Stimulated activated naive B cell treated with anti-CD40 and anti-IgM and Interleukin-4, amounts not matched to agents 10 μg/mL and 1 μg/mL and 100 μg/mL, for 72 hours (primary cell): ENCODE measurements around the gene ARPC5L.

Experiments
- ATAC-seq, 2 donors: fragments of 150-1000 bp; cut with Tn5 transposase; replicated peaks; 2 replicates each; pipeline ENCODE4 v1.10.0; 2021; ENCODE audit warnings: moderate library complexity in 1 of 2
- DNase-seq: peaks from one replicate; pipeline ENCODE4 v3.0.0; 2021
- H3K27ac Mint-ChIP-seq: one replicate; pipeline ENCODE4 v1.8.0; 2022; ENCODE audit warnings: mild to moderate bottlenecking, mixed read lengths
- H3K27me3 Mint-ChIP-seq, 2 donors: one replicate each; pipeline ENCODE4 v1.8.0; 2022; ENCODE audit warnings: mixed read lengths in 2 of 2
- H3K36me3 Mint-ChIP-seq, 2 donors: one replicate each; pipeline ENCODE4 v1.8.0; 2022; ENCODE audit warnings: mixed read lengths in 2 of 2, mild to moderate bottlenecking in 1 of 2
- H3K4me1 Mint-ChIP-seq, 2 donors: one replicate each; pipeline ENCODE4 v1.8.0; 2022; ENCODE audit warnings: mixed read lengths in 2 of 2, mild to moderate bottlenecking in 1 of 2
- H3K4me3 Mint-ChIP-seq, 2 donors: one replicate each; pipeline ENCODE4 v1.8.0; 2022; ENCODE audit warnings: mild to moderate bottlenecking in 2 of 2, mixed read lengths in 2 of 2, moderate library complexity in 1 of 2
- H3K9me3 Mint-ChIP-seq, 2 donors: one replicate each; pipeline ENCODE4 v1.8.0; 2022; ENCODE audit warnings: mixed read lengths in 2 of 2, mild to moderate bottlenecking in 1 of 2

The ARPC5L gene

GRCh38 chr9:124852829-124853531, 8.9 kb upstream of the ARPC5L start, which contains the start of gene WDR38:
Gene WDR38, plus strand, starts transcription at chr9:124853460. Its CDS starts 72 bp downstream, at chr9:124853532.
- H3K27me3 Mint-ChIP-seq: peaks cover 0 to 11% of the 10 kb centered on the region in 2 donors
- no peaks in the 10 kb centered on the region for H3K9me3 Mint-ChIP-seq
- H3K27ac Mint-ChIP-seq: peak within 1 kb of the TSS; percentile 62
- ATAC-seq (peak; percentile 87 to 91), DNase-seq (peak; percentile 78)
- H3K36me3 Mint-ChIP-seq: peaks cover 11% of the 10 kb centered on the region in 2 donors
- H3K4me1 Mint-ChIP-seq: peaks cover 13 to 31% of the 10 kb centered on the region in 2 donors
- peak within 1 kb of the TSS; percentile 69 to 85 for H3K4me3 Mint-ChIP-seq

GRCh38 chr9:124853605-124854143, 8.3 kb upstream of the ARPC5L start:
- ATAC-seq: no peak
- Mint-ChIP-seq H3K27ac (no peak overlapping the region), H3K36me3 (peaks cover 11 to 18% of the 10 kb centered on the region in 2 donors), H3K9me3 (no peaks in the 10 kb centered on the region), H3K4me3 (peak overlapping the region; percentile 69 to 85), H3K4me1 (peaks cover 18 to 38% of the 10 kb centered on the region in 2 donors), H3K27me3 (peaks cover 0 to 11% of the 10 kb centered on the region in 2 donors)
- DNase-seq: no peak

- Mint-ChIP-seq H3K27me3 (peaks cover 0 to 11% of the 10 kb centered on the region in 2 donors), H3K36me3 (peaks cover 11 to 21% of the 10 kb centered on the region in 2 donors), H3K27ac (no peak overlapping the region), H3K4me1 (peaks cover 19 to 43% of the 10 kb centered on the region in 2 donors), H3K9me3 (no peaks in the 10 kb centered on the region), H3K4me3 (no peak overlapping the region)
- ATAC-seq: no peak
- no peak for DNase-seq
Measured at GRCh38 chr9:124854161-124854560, 7.8 kb upstream of the ARPC5L start.

- Mint-ChIP-seq H3K27ac (peak overlapping the region; percentile 72), H3K4me3 (no peak overlapping the region), H3K27me3 (peaks cover 0 to 11% of the 10 kb centered on the region in 2 donors), H3K36me3 (peaks cover 17 to 28% of the 10 kb centered on the region in 2 donors), H3K4me1 (peaks cover 25 to 50% of the 10 kb centered on the region in 2 donors), H3K9me3 (no peaks in the 10 kb centered on the region)
- ATAC-seq (no peak), DNase-seq (no peak)
Measured at GRCh38 chr9:124854822-124855221, 7.1 kb upstream of the ARPC5L start.

- Mint-ChIP-seq H3K9me3 (no peaks in the 10 kb centered on the region), H3K27ac (peak overlapping the region; percentile 72), H3K4me1 (peaks cover 32 to 57% of the 10 kb centered on the region in 2 donors), H3K36me3 (peaks cover 24 to 35% of the 10 kb centered on the region in 2 donors), H3K27me3 (peaks cover 0 to 11% of the 10 kb centered on the region in 2 donors), H3K4me3 (no peak overlapping the region)
- ATAC-seq (no peak), DNase-seq (no peak)
Measured at GRCh38 chr9:124855566-124855943, 6.4 kb upstream of the ARPC5L start.

GRCh38 chr9:124855944-124856765, 5.8 kb upstream of the ARPC5L start:
- Mint-ChIP-seq H3K27ac (peak overlapping the region; percentile 20), H3K4me3 (no peak overlapping the region), H3K27me3 (peaks cover 0 to 5% of the 10 kb centered on the region in 2 donors), H3K36me3 (peaks cover 30 to 41% of the 10 kb centered on the region in 2 donors), H3K4me1 (peaks cover 32 to 63% of the 10 kb centered on the region in 2 donors), H3K9me3 (no peaks in the 10 kb centered on the region)
- ATAC-seq (peak in 1 of 2 donors; percentile 12), DNase-seq (no peak)

- no peaks in the 10 kb centered on the region for H3K27me3 Mint-ChIP-seq
- DNase-seq (no peak), ATAC-seq (no peak)
- peaks cover 36 to 47% of the 10 kb centered on the region in 2 donors for H3K36me3 Mint-ChIP-seq
- peaks cover 33 to 71% of the 10 kb centered on the region in 2 donors for H3K4me1 Mint-ChIP-seq
- H3K27ac Mint-ChIP-seq: peak overlapping the region; percentile 61
- no peaks in the 10 kb centered on the region for H3K9me3 Mint-ChIP-seq
- peak overlapping the region; percentile 9 to 37 for H3K4me3 Mint-ChIP-seq
Measured at GRCh38 chr9:124857533-124858162, 4.3 kb upstream of the ARPC5L start.

GRCh38 chr9:124858330-124859046, 3.4 kb upstream of the ARPC5L start:
- peak overlapping the region in 1 of 2 donors; percentile 41 for H3K4me3 Mint-ChIP-seq
- H3K27ac Mint-ChIP-seq: peak overlapping the region; percentile 59
- DNase-seq (no peak), ATAC-seq (no peak)
- peaks cover 36 to 47% of the 10 kb centered on the region in 2 donors for H3K36me3 Mint-ChIP-seq
- H3K4me1 Mint-ChIP-seq: peaks cover 34 to 70% of the 10 kb centered on the region in 2 donors
- H3K27me3 Mint-ChIP-seq: no peaks in the 10 kb centered on the region
- no peaks in the 10 kb centered on the region for H3K9me3 Mint-ChIP-seq

GRCh38 chr9:124859803-124860581, 1.9 kb upstream of the ARPC5L start:
- peak overlapping the region; percentile 86 to 91 for H3K4me3 Mint-ChIP-seq
- no peak for ATAC-seq
- peaks cover 36 to 47% of the 10 kb centered on the region in 2 donors for H3K36me3 Mint-ChIP-seq
- peaks cover 38 to 75% of the 10 kb centered on the region in 2 donors for H3K4me1 Mint-ChIP-seq
- H3K27ac Mint-ChIP-seq: peak overlapping the region; percentile 93
- no peaks in the 10 kb centered on the region for H3K9me3 Mint-ChIP-seq
- H3K27me3 Mint-ChIP-seq: no peaks in the 10 kb centered on the region
- DNase-seq: no peak

- no peaks in the 10 kb centered on the region for H3K27me3 Mint-ChIP-seq
- H3K4me1 Mint-ChIP-seq: peaks cover 38 to 70% of the 10 kb centered on the region in 2 donors
- H3K27ac Mint-ChIP-seq: peak overlapping the region; percentile 93
- ATAC-seq (no peak), DNase-seq (no peak)
- H3K36me3 Mint-ChIP-seq: peaks cover 36 to 47% of the 10 kb centered on the region in 2 donors
- H3K9me3 Mint-ChIP-seq: no peaks in the 10 kb centered on the region
- peak overlapping the region; percentile 86 to 91 for H3K4me3 Mint-ChIP-seq
Measured at GRCh38 chr9:124860582-124861341, 1.2 kb upstream of the ARPC5L start.

- ATAC-seq (no peak), DNase-seq (no peak)
- no peaks in the 10 kb centered on the region for H3K27me3 Mint-ChIP-seq
- H3K4me1 Mint-ChIP-seq: peaks cover 32 to 67% of the 10 kb centered on the region in 2 donors
- peaks cover 25 to 41% of the 10 kb centered on the region in 2 donors for H3K36me3 Mint-ChIP-seq
- no peaks in the 10 kb centered on the region for H3K9me3 Mint-ChIP-seq
- H3K4me3 Mint-ChIP-seq: peak overlapping the region; percentile 51 to 53
- H3K27ac Mint-ChIP-seq: peak overlapping the region; percentile 43
Measured at GRCh38 chr9:124863371-124863871, 1.5 kb downstream of the ARPC5L start.
